CD4-positive, alpha-beta T cell treated with Interleukin-10 for 1 hour (primary cell): ENCODE measurements around the gene KRTAP15-1.

Source experiments
- DNase-seq: peaks from one replicate; pipeline ENCODE4 v3.0.0-alpha.2; 2020

The KRTAP15-1 gene

GRCh38 chr21:30439975-30440374 lies at the start of gene KRTAP15-1:
Gene KRTAP15-1, plus strand, starts transcription at chr21:30440275. Its CDS starts 53 bp downstream, at chr21:30440328.
- DNase-seq, result no peak

- no peak for DNase-seq
Observed at GRCh38 chr21:30391492-30392025, 48.5 kb upstream of the KRTAP15-1 start.

- no peak for DNase-seq
Observed at GRCh38 chr21:30395731-30396130, 44.3 kb upstream of the KRTAP15-1 start, which contains the start of gene KRTAP13-1. Gene KRTAP13-1, plus strand, starts transcription at chr21:30396031. Its CDS starts 56 bp downstream, at chr21:30396087.

- DNase-seq, result no peak
Observed at GRCh38 chr21:30408782-30409494, 31.1 kb upstream of the KRTAP15-1 start.

- no peak for DNase-seq
Observed at GRCh38 chr21:30415993-30416392, 24.1 kb upstream of the KRTAP15-1 start.

- DNase-seq, result no peak
Observed at GRCh38 chr21:30425826-30426225, 14.2 kb upstream of the KRTAP15-1 start, which contains the start of gene KRTAP13-3. Gene KRTAP13-3, minus strand, starts transcription at chr21:30425926. Its CDS starts 14 bp downstream, at chr21:30425912.

- DNase-seq, result no peak
Observed at GRCh38 chr21:30426731-30427130, 13.3 kb upstream of the KRTAP15-1 start.

GRCh38 chr21:30430170-30430655 lies 9.9 kb upstream of the KRTAP15-1 start, which contains the start of gene KRTAP13-4:
Gene KRTAP13-4, plus strand, starts transcription at chr21:30430220. Its CDS starts 56 bp downstream, at chr21:30430276.
- no peak for DNase-seq

GRCh38 chr21:30434033-30434631 lies 5.9 kb upstream of the KRTAP15-1 start:
- no peak for DNase-seq

GRCh38 chr21:30437010-30437565 lies 3.0 kb upstream of the KRTAP15-1 start:
- DNase-seq, result no peak

- no peak for DNase-seq
Observed at GRCh38 chr21:30443226-30443625, 3.2 kb downstream of the KRTAP15-1 start.

GRCh38 chr21:30444204-30444603 lies 4.1 kb downstream of the KRTAP15-1 start:
- DNase-seq, result no peak

- no peak for DNase-seq
Observed at GRCh38 chr21:30447056-30447455, 7.0 kb downstream of the KRTAP15-1 start.

GRCh38 chr21:30448514-30448913 lies 8.4 kb downstream of the KRTAP15-1 start:
- no peak for DNase-seq

- no peak for DNase-seq
Observed at GRCh38 chr21:30463713-30464112, 23.6 kb downstream of the KRTAP15-1 start.

GRCh38 chr21:30468900-30469714 lies 29.0 kb downstream of the KRTAP15-1 start:
- no peak for DNase-seq

GRCh38 chr21:30478004-30478403 lies 37.9 kb downstream of the KRTAP15-1 start:
- no peak for DNase-seq

GRCh38 chr21:30479259-30479658 lies 39.2 kb downstream of the KRTAP15-1 start:
- no peak for DNase-seq

GRCh38 chr21:30480145-30480544 lies 40.1 kb downstream of the KRTAP15-1 start, which contains the start of gene KRTAP19-1:
Gene KRTAP19-1, minus strand, starts transcription at chr21:30480367. Its CDS starts 50 bp downstream, at chr21:30480317.
- DNase-seq, result no peak

GRCh38 chr21:30482130-30482529 lies 42.1 kb downstream of the KRTAP15-1 start:
- no peak for DNase-seq

GRCh38 chr21:30486180-30486579 lies 46.1 kb downstream of the KRTAP15-1 start:
- DNase-seq, result no peak

GRCh38 chr21:30487336-30487735 lies 47.3 kb downstream of the KRTAP15-1 start, which contains the start of gene KRTAP19-2:
Gene KRTAP19-2, minus strand, starts transcription at chr21:30487436. Its CDS starts 88 bp downstream, at chr21:30487348.
- no peak for DNase-seq
